Measurements from ENCODE around the gene KRTAP10-12. TPM values are rescaled to one million over a fixed set of nuclear protein-coding genes. Genes with fewer than 3 reads are reported as not detected.

The KRTAP10-12 gene
- total RNA-seq, 4 donors from 2014 or later, result not detected

- Histone ChIP-seq H3K27ac (no peak overlapping the region), H3K27me3 (peaks cover 57% of the 10 kb centered on the region), H3K4me3 (no peak overlapping the region), H3K9me3 (no peaks in the 10 kb centered on the region), H3K36me3 (no peaks in the 10 kb centered on the region), H3K4me1 (peaks cover 0 to 12% (median 3%) of the 10 kb centered on the region in 4 donors)
- in situ Hi-C loops (cut with MboI; ENCODE audit: low pct_ligation_motif_present in 1 of 4, low pct_unique_long_range_greater_than_20kb in 1 of 4, low sequenced_read_pairs in 3 of 4) (no loop called here), intact Hi-C loops (cut with DNase I; ENCODE audit: low total_unique reads) (no loop called here)
- DNase-seq, result no peak
- WGBS, 2 donors (ENCODE audit: low coverage in 1 of 2), result 55% methylated on average over 6 of the region's 6 CpGs; no CpG with 5 or more reads in 1 of the 2 donors
- no peak for TF ChIP-seq POLR2A (IDR thresholded peaks at IDR 0.05)
- no peak for TF ChIP-seq EP300 (IDR thresholded peaks at IDR 0.05; ENCODE audit: low read depth)
- no peak for TF ChIP-seq CTCF (IDR thresholded peaks at IDR 0.05)
- no peak for TF ChIP-seq POLR2AphosphoS5 (IDR thresholded peaks at IDR 0.05)
Observed at GRCh38 chr21:44726826-44727225, 29.9 kb downstream of the KRTAP10-12 start.

GRCh38 chr21:44727321-44727720 lies 30.3 kb downstream of the KRTAP10-12 start:
- H3K36me3 ChIP-seq, result no peaks in the 10 kb centered on the region
- H3K27ac ChIP-seq, result no peak overlapping the region
- TF ChIP-seq CTCF (IDR thresholded peaks at IDR 0.05), result no peak
- TF ChIP-seq EP300 (IDR thresholded peaks at IDR 0.05; ENCODE audit: low read depth), result no peak
- no peak for TF ChIP-seq POLR2A (IDR thresholded peaks at IDR 0.05)
- no peak for TF ChIP-seq POLR2AphosphoS5 (IDR thresholded peaks at IDR 0.05)
- peaks cover 54% of the 10 kb centered on the region for H3K27me3 ChIP-seq
- H3K4me3 ChIP-seq, result no peak overlapping the region
- in situ Hi-C loops (cut with MboI; ENCODE audit: low pct_ligation_motif_present in 1 of 4, low pct_unique_long_range_greater_than_20kb in 1 of 4, low sequenced_read_pairs in 3 of 4), result no loop called here
- no peaks in the 10 kb centered on the region for H3K9me3 ChIP-seq
- intact Hi-C loops (cut with DNase I; ENCODE audit: low total_unique reads), result no loop called here
- H3K4me1 ChIP-seq, result peaks cover 0 to 12% (median 3%) of the 10 kb centered on the region in 4 donors
- DNase-seq, result no peak
- 90 to 92% methylated on average over 2 to 8 of the region's 8 CpGs for WGBS, 2 donors (ENCODE audit: low coverage in 1 of 2)

DNA sequence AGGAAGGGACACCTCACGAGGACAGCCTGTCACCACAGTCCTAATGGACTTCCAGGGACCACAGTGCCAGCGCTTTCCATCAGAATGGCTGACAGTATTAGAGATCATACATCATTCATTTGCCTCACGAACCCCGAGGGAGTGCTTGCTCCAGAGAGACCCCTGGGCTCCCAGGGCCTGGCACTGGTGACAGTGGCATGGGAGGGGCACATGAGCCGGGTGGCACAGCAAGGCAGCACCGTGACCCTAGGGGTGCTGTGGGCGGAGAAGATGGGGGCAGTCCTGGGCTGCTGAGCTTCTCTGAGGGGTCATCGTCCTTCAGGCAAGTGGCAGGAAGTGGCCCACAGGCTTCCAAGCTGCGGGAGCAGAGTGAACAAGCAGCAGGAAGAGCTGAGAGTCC lies 30.8 kb downstream of the KRTAP10-12 start:
- intact Hi-C loops (cut with DNase I; ENCODE audit: low total_unique reads), result no loop called here
- H3K9me3 ChIP-seq, result no peaks in the 10 kb centered on the region
- H3K4me1 ChIP-seq, result peaks cover 0 to 12% (median 3%) of the 10 kb centered on the region in 4 donors
- H3K4me3 ChIP-seq, result no peak overlapping the region
- in situ Hi-C loops (cut with MboI; ENCODE audit: low pct_ligation_motif_present in 1 of 4, low pct_unique_long_range_greater_than_20kb in 1 of 4, low sequenced_read_pairs in 3 of 4), result no loop called here
- no peak overlapping the region for H3K27ac ChIP-seq
- 69% methylated on average over 9 of the region's 9 CpGs; no CpG with 5 or more reads in 1 of the 2 donors for WGBS, 2 donors (ENCODE audit: low coverage in 1 of 2)
- H3K27me3 ChIP-seq, result peaks cover 50% of the 10 kb centered on the region
- H3K36me3 ChIP-seq, result no peaks in the 10 kb centered on the region
- TF ChIP-seq POLR2AphosphoS5 (IDR thresholded peaks at IDR 0.05), result no peak
- no peak for TF ChIP-seq CTCF (IDR thresholded peaks at IDR 0.05)
- no peak for TF ChIP-seq POLR2A (IDR thresholded peaks at IDR 0.05)
- TF ChIP-seq EP300 (IDR thresholded peaks at IDR 0.05; ENCODE audit: low read depth), result no peak
- DNase-seq, result no peak

GRCh38 chr21:44728716-44729115 lies 31.7 kb downstream of the KRTAP10-12 start:
- no peak for DNase-seq
- WGBS, 2 donors (ENCODE audit: low coverage in 1 of 2), result 88 to 89% methylated on average over 14 of the region's 14 CpGs
- TF ChIP-seq EP300 (IDR thresholded peaks at IDR 0.05; ENCODE audit: low read depth) (no peak), CTCF (IDR thresholded peaks at IDR 0.05) (no peak), POLR2A (IDR thresholded peaks at IDR 0.05) (no peak), POLR2AphosphoS5 (IDR thresholded peaks at IDR 0.05) (no peak)
- intact Hi-C loops (cut with DNase I; ENCODE audit: low total_unique reads) (no loop called here), in situ Hi-C loops (cut with MboI; ENCODE audit: low pct_ligation_motif_present in 1 of 4, low pct_unique_long_range_greater_than_20kb in 1 of 4, low sequenced_read_pairs in 3 of 4) (no loop called here)
- Histone ChIP-seq H3K36me3 (no peaks in the 10 kb centered on the region), H3K4me1 (peaks cover 0 to 2% (median 0%) of the 10 kb centered on the region in 4 donors), H3K9me3 (no peaks in the 10 kb centered on the region), H3K27me3 (peaks cover 41% of the 10 kb centered on the region), H3K4me3 (no peak overlapping the region), H3K27ac (no peak overlapping the region)

Data from transverse colon (tissue), 4 donors.